Muscle of leg (tissue), 11 donors: ENCODE results near the gene PPIL6. TPM values are rescaled to one million over a fixed set of nuclear protein-coding genes. Genes with fewer than 3 reads are reported as not detected.
A peak's percentile ranks its signal among the peaks of the same experiment; 100 is the strongest.

Experiments
- DNase-seq: peaks from one replicate; pipeline ENCODE4 v3.0.0; 2013
- H3K27ac ChIP-seq: one replicate; pipeline ENCODE4 v1.5.1; 2013; ENCODE audit warnings: mild to moderate bottlenecking, low read length, control low read depth
- H3K27me3 ChIP-seq: one replicate; pipeline ENCODE4 v1.6.1; 2013; ENCODE audit warnings: low read length; ENCODE audit not compliant: control insufficient read depth, insufficient read depth
- H3K36me3 ChIP-seq: one replicate; pipeline ENCODE4 v1.6.1; 2013; ENCODE audit warnings: low read length; ENCODE audit not compliant: control insufficient read depth, insufficient read depth
- H3K4me1 ChIP-seq: one replicate; pipeline ENCODE4 v1.6.1; 2013; ENCODE audit warnings: low read length; ENCODE audit not compliant: control insufficient read depth, insufficient read depth
- H3K4me3 ChIP-seq: one replicate; pipeline ENCODE4 v1.5.1; 2013; ENCODE audit warnings: low read length, control low read depth
- H3K9me3 ChIP-seq: replicated peaks from 2 replicates; pipeline ENCODE4 v1.6.1; 2013; ENCODE audit warnings: low read depth, low read length; ENCODE audit not compliant: control insufficient read depth
- WGBS: methylation state at CpG from one replicate; pipeline ENCODE4 v1.1.5; 2013; ENCODE audit warnings: missing lambda C conversion rate; ENCODE audit not compliant: insufficient coverage; 5-methylcytosine and 5-hydroxymethylcytosine counted together
- polyA plus RNA-seq, 8 donors: library from polyadenylated mRNA; unstranded; fragments of 120-200 nt; gene quantifications; one replicate each; pipeline versions ENCODE4 v1.2.1 to v1.2.3, GENCODE V29; 2013; ENCODE audit warnings: inconsistent platforms in 1 of 8, low replicate concordance in 1 of 8; ENCODE audit not compliant: insufficient read length in 8 of 8, insufficient read depth in 1 of 8
- total RNA-seq: library from RNA; stranded (reverse); fragments of 120-200 nt; gene quantifications from one replicate; pipeline ENCODE4 v1.2.4, GENCODE V29; 2013

PPIL6 gene
- total and polyA plus RNA-seq, 9 donors: 4.9 to 7.4 (median 6.7) TPM

DNA sequence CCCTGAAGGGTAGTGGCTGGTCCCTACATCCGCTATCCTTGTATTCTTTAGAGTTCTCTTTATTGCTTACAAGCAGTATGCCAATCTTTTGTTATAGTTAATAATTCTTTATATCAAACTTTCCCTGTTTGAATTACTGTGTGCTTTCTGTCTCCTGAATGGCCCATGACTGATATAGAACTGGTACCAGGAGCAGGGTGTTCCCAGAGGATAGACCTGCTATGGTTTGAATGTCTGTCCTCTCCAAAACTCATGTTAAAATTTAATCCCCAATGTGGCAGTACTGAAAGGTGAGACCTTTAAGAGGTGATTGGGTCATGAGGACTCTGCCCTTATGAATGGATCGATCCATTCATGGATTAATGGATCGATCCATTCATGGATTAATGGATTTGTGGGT, 84.2 kb downstream of the PPIL6 start:
- Histone ChIP-seq H3K4me1 (no peaks in the 10 kb centered on the region), H3K27me3 (no peaks in the 10 kb centered on the region), H3K36me3 (peaks cover 50% of the 10 kb centered on the region), H3K9me3 (peaks cover 12% of the 10 kb centered on the region), H3K4me3 (no peak overlapping the region), H3K27ac (no peak overlapping the region)
- DNase-seq: no peak
- WGBS: 100% methylated on average over 2 of the region's 3 CpGs

DNA sequence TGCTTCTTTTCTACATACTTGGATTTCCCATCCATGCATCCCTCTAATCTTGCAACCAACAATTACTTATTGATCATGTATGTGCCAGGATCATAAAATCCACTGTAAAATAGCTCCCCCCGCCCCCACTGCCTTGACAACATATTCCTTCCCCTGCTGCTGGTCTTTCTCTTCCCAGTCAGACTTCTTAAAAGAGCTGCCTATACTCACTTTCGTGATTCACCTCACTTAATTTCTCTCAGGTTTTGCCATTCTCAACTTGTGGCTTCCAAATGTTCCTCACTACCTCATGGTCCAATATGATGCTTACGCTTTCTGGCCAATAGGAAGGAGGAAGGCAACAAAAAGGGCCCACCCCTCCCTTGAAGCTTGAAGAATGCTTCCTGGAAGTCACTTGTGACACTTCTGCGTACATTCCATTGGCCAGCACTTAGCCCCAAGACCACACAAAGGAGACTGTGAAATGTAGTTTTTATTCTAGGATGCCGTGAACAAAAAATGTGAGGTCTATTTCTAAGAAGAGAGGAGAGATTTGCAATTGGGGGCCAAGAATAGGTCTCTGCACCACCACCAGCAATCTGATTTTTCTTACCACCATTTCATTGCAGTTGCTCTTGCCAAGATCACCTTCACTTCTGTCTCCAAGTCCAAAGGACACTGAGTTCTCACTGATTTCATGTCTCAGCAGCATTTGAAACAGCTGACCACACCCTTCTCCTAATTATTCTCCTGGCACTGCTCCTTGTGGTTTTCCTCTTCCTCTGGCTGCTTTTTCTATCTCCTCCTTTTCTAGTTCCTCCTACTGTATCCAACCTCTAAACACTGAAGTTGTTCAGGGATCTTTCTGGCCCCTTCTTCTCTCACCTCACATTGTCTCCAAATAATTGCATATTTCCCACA, 88.9 kb downstream of the PPIL6 start:
- no peak overlapping the region for H3K27ac ChIP-seq
- H3K4me1 ChIP-seq: peaks cover 7% of the 10 kb centered on the region
- peak; percentile 42 for DNase-seq

DNA sequence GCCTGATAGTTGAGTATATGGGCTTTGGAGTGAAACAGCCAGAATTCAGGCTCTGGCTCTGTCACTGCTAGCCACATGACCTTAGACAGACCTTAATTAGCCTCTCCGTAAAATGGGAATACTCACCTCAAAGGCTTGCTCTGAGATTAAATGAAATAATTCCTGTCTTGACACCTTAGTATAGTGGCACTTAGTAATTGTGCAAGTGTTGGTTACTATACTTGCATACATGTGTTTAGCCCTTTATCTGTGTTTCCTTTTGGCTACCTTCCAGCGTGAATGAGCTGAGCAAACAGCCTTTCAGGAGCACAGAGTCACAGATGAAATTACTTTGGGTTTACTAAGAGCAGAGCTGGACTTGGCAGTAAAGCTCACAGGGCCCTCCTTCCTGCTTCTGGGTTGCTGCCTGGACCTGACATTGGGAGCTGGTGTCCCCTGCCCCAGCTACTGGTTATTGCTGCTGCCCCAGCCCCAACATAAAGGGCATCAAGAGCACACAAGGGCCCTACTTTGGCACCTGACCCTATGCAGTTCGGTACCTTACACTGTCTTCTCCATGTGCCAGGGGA, 90.9 kb downstream of the PPIL6 start:
- peak; percentile 74 for DNase-seq
- H3K4me1 ChIP-seq: peaks cover 7% of the 10 kb centered on the region
- no peak overlapping the region for H3K27ac ChIP-seq
- H3K36me3 ChIP-seq: peaks cover 10% of the 10 kb centered on the region
- no peaks in the 10 kb centered on the region for H3K27me3 ChIP-seq
- no peaks in the 10 kb centered on the region for H3K9me3 ChIP-seq
- WGBS: 40% methylated on average over 1 of the region's 3 CpGs
- no peak overlapping the region for H3K4me3 ChIP-seq

More for the DNA sequence above, 88.9 kb downstream of the PPIL6 start:
- Histone ChIP-seq H3K36me3 (peaks cover 18% of the 10 kb centered on the region), H3K9me3 (peaks cover 6% of the 10 kb centered on the region), H3K4me3 (no peak overlapping the region), H3K27me3 (no peaks in the 10 kb centered on the region)
- WGBS: 90% methylated on average over 3 of the region's 5 CpGs

DNA sequence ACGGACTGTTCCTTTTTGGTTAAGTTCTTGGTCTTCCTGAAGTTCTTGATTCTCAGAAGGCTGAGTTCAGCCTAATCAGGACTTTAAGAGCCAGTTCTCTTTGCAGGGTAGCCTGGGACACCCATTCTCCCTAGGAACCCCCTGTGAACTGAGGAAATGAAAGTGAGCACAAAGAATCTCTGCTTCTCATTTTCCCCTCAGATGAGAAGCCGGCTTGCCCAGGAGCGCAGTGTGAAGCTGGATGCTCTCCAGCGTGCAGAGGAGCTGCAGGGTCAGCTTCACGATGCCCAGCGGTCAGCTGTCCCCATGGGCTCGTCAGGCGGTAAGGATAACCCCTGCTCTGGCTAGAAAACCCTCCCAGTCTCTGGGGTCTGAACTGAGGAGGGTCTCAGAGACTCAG, 92.2 kb downstream of the PPIL6 start:
- H3K36me3 ChIP-seq: peaks cover 6% of the 10 kb centered on the region
- no peaks in the 10 kb centered on the region for H3K9me3 ChIP-seq
- WGBS: 58% methylated on average over 6 of the region's 8 CpGs
- no peak overlapping the region for H3K27ac ChIP-seq
- H3K27me3 ChIP-seq: no peaks in the 10 kb centered on the region
- H3K4me1 ChIP-seq: peaks cover 13% of the 10 kb centered on the region
- peak; percentile 53 for DNase-seq
- H3K4me3 ChIP-seq: no peak overlapping the region

DNA sequence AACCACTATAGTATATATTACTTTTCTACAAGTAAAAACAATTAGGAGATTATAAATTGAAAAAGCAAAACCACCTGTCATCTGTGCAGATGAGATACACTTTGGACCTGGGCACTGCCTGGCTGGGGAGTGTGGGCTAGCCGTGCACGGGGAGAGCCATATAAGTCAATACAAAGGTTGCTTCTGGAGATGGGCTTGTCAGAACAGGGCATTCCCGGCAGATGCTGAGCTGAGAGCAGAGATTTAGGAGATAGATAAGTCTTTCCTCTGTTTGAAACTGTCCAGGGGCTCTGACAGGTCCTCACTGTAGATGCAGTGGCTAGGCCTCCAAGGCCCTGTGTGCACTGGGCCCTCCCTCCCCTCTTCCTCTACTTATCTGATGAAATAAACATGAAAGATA, 92.6 kb downstream of the PPIL6 start:
- DNase-seq: no peak
- H3K4me1 ChIP-seq: peaks cover 15% of the 10 kb centered on the region
- H3K36me3 ChIP-seq: peaks cover 6% of the 10 kb centered on the region
- H3K4me3 ChIP-seq: no peak overlapping the region
- no peaks in the 10 kb centered on the region for H3K27me3 ChIP-seq
- no peak overlapping the region for H3K27ac ChIP-seq
- WGBS: 79% methylated on average over 2 of the region's 3 CpGs
- H3K9me3 ChIP-seq: no peaks in the 10 kb centered on the region

DNA sequence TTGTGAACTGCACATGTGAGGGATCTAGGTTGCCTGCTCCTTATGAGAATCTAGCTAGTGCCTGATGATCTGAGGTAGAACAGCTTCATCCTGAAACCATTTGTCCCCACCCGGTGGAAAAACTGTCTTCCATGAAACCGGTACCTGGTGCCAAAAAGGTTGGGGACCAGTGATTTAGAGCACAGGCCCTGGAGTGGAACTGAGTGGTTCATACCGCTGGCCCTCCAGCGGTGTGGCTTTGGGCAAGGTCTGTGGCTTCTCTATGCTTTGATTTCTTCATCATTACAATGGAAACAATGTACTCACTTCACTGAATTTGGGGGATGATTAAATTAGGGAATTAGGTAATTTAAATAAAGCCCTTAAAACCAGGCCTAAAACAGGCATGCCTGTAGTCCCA, 94.4 kb downstream of the PPIL6 start:
- Histone ChIP-seq H3K27me3 (no peaks in the 10 kb centered on the region), H3K27ac (no peak overlapping the region), H3K9me3 (no peaks in the 10 kb centered on the region), H3K36me3 (peaks cover 4% of the 10 kb centered on the region), H3K4me1 (peaks cover 27% of the 10 kb centered on the region), H3K4me3 (no peak overlapping the region)
- no CpG with 5 or more reads among the region's 4 CpGs for WGBS
- DNase-seq: no peak

DNA sequence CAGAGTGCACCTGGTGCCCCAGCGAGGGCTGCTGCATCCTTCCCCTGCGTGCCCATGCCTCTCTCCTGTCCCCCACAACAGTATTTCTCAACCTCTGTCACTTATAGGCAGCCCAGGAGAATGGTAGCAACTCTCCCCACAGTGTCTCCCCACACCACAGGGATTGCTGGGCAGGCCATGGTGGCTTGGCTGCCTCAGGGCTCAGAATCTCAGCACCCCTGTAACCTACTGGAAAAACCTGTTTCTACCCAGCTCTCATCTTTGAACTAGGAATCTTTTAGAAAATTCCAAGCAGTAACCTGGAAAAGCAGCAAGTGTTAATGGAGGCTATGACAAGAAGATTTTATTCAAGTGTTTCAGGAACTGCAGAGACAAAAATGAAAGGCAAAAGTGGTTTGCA, 96.2 kb downstream of the PPIL6 start:
- peak overlapping the region; percentile 49 for H3K27ac ChIP-seq
- no peaks in the 10 kb centered on the region for H3K27me3 ChIP-seq
- H3K9me3 ChIP-seq: no peaks in the 10 kb centered on the region
- no peak overlapping the region for H3K4me3 ChIP-seq
- H3K36me3 ChIP-seq: no peaks in the 10 kb centered on the region
- peaks cover 35% of the 10 kb centered on the region for H3K4me1 ChIP-seq
- DNase-seq: no peak
- 72% methylated on average over 2 of the region's 2 CpGs for WGBS

DNA sequence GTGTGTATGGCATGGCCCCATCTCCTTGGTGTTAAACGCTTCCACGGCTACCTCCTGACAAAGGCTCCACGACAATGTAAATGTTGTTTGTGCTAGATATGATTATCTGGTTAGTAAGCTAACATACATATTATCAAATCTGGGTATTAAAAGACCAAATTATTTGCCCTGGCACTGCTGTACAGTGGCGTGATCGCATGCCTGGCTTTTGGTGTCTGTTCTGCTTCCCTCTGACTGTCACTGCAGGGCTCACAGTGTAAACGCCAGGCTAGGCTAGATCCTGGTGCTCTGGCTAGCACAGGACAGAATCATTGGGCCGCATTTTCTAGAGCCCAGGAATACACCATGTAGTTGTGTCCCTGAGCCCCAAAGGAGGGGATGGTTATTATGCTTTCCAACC, 96.9 kb downstream of the PPIL6 start:
- Histone ChIP-seq H3K27ac (peak overlapping the region; percentile 49), H3K9me3 (no peaks in the 10 kb centered on the region), H3K36me3 (no peaks in the 10 kb centered on the region), H3K4me3 (no peak overlapping the region), H3K4me1 (peaks cover 35% of the 10 kb centered on the region), H3K27me3 (no peaks in the 10 kb centered on the region)
- 56% methylated on average over 2 of the region's 7 CpGs for WGBS
- DNase-seq: no peak

DNA sequence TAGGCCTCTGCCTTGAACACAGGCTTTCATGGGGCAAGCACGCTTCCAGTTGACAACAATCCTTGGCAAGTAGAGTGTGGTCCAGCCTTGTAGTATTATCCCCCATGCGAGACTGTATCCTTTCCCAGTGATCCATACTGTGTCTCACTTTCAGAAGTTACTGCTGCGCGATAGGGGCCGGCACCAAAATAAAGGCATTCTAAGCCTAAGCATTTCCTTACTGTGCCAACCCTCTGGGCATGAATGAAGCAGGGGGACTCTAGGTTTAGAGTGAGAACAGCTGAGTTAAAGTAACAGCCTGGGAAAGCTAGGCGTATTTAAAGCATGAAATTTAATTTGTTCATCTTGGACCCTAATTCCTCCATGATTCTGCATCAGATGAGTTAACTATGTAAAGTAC, 97.5 kb downstream of the PPIL6 start:
- no peaks in the 10 kb centered on the region for H3K9me3 ChIP-seq
- peak overlapping the region; percentile 57 for H3K27ac ChIP-seq
- H3K27me3 ChIP-seq: no peaks in the 10 kb centered on the region
- no peaks in the 10 kb centered on the region for H3K36me3 ChIP-seq
- H3K4me1 ChIP-seq: peaks cover 35% of the 10 kb centered on the region
- WGBS: 94% methylated on average over 3 of the region's 6 CpGs
- no peak overlapping the region for H3K4me3 ChIP-seq
- peak; percentile 66 for DNase-seq

DNA sequence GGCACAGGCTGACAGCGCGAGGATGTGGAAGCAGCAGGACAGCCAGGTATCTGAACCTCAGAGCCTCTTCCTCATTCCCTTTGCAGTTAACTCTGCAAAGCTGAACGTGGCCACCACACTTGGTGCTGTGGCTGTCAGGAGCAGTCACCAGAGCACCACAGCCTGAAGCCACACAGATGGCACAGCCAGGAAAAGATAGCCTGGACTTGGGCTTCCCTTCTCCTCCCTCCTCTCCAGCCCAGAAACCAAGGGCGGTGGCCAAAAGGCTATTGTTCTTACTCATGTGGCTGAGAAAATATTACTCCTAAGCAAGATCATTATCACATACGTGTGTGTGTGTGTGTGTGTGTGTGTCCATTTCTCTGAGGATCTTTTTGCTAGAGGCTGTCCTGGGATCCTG, 97.9 kb downstream of the PPIL6 start:
- H3K4me1 ChIP-seq: peaks cover 35% of the 10 kb centered on the region
- no peak for DNase-seq
- no peak overlapping the region for H3K4me3 ChIP-seq
- WGBS: 83% methylated on average over 3 of the region's 5 CpGs
- no peaks in the 10 kb centered on the region for H3K36me3 ChIP-seq
- H3K9me3 ChIP-seq: no peaks in the 10 kb centered on the region
- no peaks in the 10 kb centered on the region for H3K27me3 ChIP-seq
- peak overlapping the region; percentile 57 for H3K27ac ChIP-seq
